ENCODE results near the gene KCTD12. TPM values are rescaled to one million over a fixed set of nuclear protein-coding genes. Genes with fewer than 3 reads are reported as not detected.

The KCTD12 gene
- polyA plus RNA-seq, 1 experiment, result 2.3 TPM

- CTCF ChIA-PET, result no interaction called here
- Histone ChIP-seq H3K9me3 (ENCODE audit: control insufficient read depth, insufficient read depth, low read length) (no peaks in the 10 kb centered on the region), H3K27ac (ENCODE audit: low read depth, low read length) (no peak overlapping the region), H3K27me3 (ENCODE audit: control insufficient read depth, insufficient read depth, low read length) (no peaks in the 10 kb centered on the region), H3K4me3 (ENCODE audit: low read depth, low read length) (no peak overlapping the region)
- POLR2A ChIA-PET, result no interaction called here
- no peak for TF ChIP-seq CTCF (IDR thresholded peaks at IDR 0.05; ENCODE audit: low read depth, low read length)
- no peak for DNase-seq (ENCODE audit: low read depth, low spot score)
These were observed 23.2 kb downstream of the KCTD12 start for GRCh38 chr13:76863022-76863421.

DNA sequence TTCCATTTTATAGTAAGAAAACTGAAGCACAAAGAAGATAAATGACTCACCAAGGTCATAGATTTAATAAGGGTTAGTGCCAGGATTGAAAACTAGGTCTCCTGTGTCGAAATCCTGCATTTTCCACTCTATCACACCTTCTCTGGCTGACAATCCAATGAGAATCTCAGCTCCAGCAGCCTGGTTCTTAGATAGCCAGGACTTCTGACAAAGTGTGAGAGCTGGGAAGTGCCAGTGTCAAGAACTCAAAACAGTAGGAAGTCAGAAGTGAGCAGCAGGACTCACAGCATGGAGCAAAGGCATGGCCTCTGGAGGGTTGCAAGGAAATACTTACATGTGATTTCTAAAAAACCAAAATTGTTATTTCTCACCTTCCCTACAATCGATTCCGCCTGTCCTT, 24.3 kb downstream of the KCTD12 start:
- H3K27ac ChIP-seq (ENCODE audit: low read depth, low read length), result no peak overlapping the region
- ChIA-PET POLR2A (no interaction called here), CTCF (no interaction called here)
- H3K27me3 ChIP-seq (ENCODE audit: control insufficient read depth, insufficient read depth, low read length), result no peaks in the 10 kb centered on the region
- TF ChIP-seq CTCF (IDR thresholded peaks at IDR 0.05; ENCODE audit: low read depth, low read length), result no peak
- H3K9me3 ChIP-seq (ENCODE audit: control insufficient read depth, insufficient read depth, low read length), result no peaks in the 10 kb centered on the region
- no peak for DNase-seq (ENCODE audit: low read depth, low spot score)
- H3K4me3 ChIP-seq (ENCODE audit: low read depth, low read length), result no peak overlapping the region

DNA sequence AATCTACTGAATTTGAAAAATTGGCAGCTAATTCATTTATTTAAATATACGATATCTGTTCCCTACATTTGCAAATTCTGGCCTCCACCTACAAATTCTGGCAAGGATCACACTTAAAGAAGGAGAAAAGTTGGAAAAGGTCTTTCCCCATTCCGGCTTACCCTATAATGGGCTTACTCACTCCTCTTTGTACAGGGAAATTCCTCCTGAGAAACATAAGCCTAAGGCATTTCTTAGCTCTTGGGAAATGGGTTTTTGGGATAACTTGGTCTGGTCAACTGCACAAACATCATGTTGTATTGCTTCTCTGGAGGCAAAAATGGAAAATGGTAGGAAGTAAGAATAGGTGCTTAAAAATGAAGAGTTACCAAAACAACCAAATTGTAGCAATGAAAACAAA, 25.5 kb downstream of the KCTD12 start:
- CTCF ChIA-PET, result interaction anchor here (1.6 kb wide), 1 partner anchor 192 kb away, joined by 7 read pairs; no protein-coding TSS in a partner anchor
- H3K9me3 ChIP-seq (ENCODE audit: control insufficient read depth, insufficient read depth, low read length), result no peaks in the 10 kb centered on the region
- H3K27ac ChIP-seq (ENCODE audit: low read depth, low read length), result no peak overlapping the region
- H3K27me3 ChIP-seq (ENCODE audit: control insufficient read depth, insufficient read depth, low read length), result no peaks in the 10 kb centered on the region
- DNase-seq (ENCODE audit: low read depth, low spot score), result no peak
- no peak for TF ChIP-seq CTCF (IDR thresholded peaks at IDR 0.05; ENCODE audit: low read depth, low read length)
- POLR2A ChIA-PET, result no interaction called here
- H3K4me3 ChIP-seq (ENCODE audit: low read depth, low read length), result no peak overlapping the region

DNA sequence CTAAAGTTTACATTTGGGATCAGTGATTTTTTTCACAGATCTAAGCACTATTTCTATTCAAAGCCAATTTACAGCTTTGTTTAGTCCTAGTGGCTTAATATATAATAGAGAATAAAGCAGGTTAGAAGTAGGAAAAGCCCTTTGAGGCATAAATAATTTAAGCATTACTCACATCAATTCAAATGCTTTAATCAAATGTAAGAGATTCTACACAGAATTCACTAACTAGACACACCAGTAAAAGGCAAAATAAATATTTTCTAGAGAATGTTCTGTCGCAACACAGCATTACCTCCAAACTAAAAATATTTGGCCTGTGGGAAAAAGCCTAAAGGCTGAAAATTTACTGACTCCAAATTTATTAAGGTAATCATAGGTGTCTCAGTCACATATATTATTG, 31.3 kb downstream of the KCTD12 start:
- no peak overlapping the region for H3K27ac ChIP-seq (ENCODE audit: low read depth, low read length)
- CTCF ChIA-PET, result interaction anchor here (1.0 kb wide), 1 partner anchor 30 kb away, joined by 3 read pairs; no protein-coding TSS in a partner anchor
- no peaks in the 10 kb centered on the region for H3K27me3 ChIP-seq (ENCODE audit: control insufficient read depth, insufficient read depth, low read length)
- no peak for DNase-seq (ENCODE audit: low read depth, low spot score)
- H3K9me3 ChIP-seq (ENCODE audit: control insufficient read depth, insufficient read depth, low read length), result no peaks in the 10 kb centered on the region
- POLR2A ChIA-PET, result no interaction called here
- no peak overlapping the region for H3K4me3 ChIP-seq (ENCODE audit: low read depth, low read length)
- no peak for TF ChIP-seq CTCF (IDR thresholded peaks at IDR 0.05; ENCODE audit: low read depth, low read length)

DNA sequence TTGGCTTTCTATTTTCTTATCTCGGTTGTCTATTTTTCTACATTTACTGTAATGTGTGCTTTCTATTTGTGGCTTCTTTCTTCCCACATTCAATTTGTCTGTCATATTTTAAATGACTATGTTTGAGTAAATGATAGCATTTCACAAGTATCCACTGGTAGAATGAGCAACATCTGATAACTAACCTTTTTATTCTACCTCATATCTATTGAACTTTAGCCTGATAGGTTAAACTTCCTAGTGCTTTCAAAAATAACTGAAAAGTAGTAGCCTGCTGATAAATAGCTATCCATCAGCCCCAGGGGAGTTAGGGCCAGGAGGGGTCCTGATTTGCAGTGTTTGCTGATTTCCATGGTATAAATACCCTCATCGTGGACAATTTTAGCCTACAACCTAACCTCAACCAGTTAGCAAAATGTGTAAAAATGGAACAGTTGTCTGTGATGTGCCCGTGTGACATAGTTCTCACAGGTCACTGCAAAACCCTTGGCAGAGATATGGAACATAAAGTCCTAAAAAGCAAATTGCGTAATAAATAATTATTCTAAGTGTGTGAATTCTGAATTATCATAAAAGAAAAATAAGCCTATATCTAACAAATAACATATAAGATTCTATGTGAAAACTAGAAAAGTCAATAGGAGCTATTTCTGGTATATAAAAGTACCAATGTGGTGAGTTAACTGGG, 32.1 kb downstream of the KCTD12 start:
- Histone ChIP-seq H3K9me3 (ENCODE audit: control insufficient read depth, insufficient read depth, low read length) (no peaks in the 10 kb centered on the region), H3K4me3 (ENCODE audit: low read depth, low read length) (no peak overlapping the region), H3K27me3 (ENCODE audit: control insufficient read depth, insufficient read depth, low read length) (no peaks in the 10 kb centered on the region), H3K27ac (ENCODE audit: low read depth, low read length) (no peak overlapping the region)
- ChIA-PET CTCF (interaction anchor here (1.0 kb wide), 1 partner anchor 31 kb away, joined by 3 read pairs; no protein-coding TSS in a partner anchor), POLR2A (no interaction called here)
- no peak for TF ChIP-seq CTCF (IDR thresholded peaks at IDR 0.05; ENCODE audit: low read depth, low read length)
- no peak for DNase-seq (ENCODE audit: low read depth, low spot score)

All from AG04450 (cell line).